ENCODE measurements around the gene TRAPPC12. TPM values are rescaled to one million over a fixed set of nuclear protein-coding genes. Genes with fewer than 3 reads are reported as not detected.

Gene TRAPPC12
- total and polyA plus RNA-seq, 3 experiments from 2014 or later, result 37.1 to 76.5 (median 74.1) TPM

- Histone ChIP-seq H3K4me3 (ENCODE audit: low read length) (no peak overlapping the region), H3K4me1 (ENCODE audit: insufficient read depth, low read length) (no peaks in the 10 kb centered on the region), H3K36me3 (ENCODE audit: insufficient read depth, low read length) (peaks cover 31% of the 10 kb centered on the region), H3K27me3 (ENCODE audit: insufficient read depth, low read length, poor library complexity, severe bottlenecking) (no peaks in the 10 kb centered on the region), H3K9me3 (ENCODE audit: low read length) (no peaks in the 10 kb centered on the region), H3K27ac (ENCODE audit: low read depth, low read length) (no peak overlapping the region)
- Mint-ChIP-seq H3K27ac (no peak overlapping the region), H3K4me3 (no peak overlapping the region), H3K9me3 (no peaks in the 10 kb centered on the region), H3K4me1 (no peaks in the 10 kb centered on the region), H3K27me3 (peaks cover 0 to 2% of the 10 kb centered on the region in 2 donors), H3K36me3 (peaks cover 4 to 92% (median 24%) of the 10 kb centered on the region in 3 donors)
- CTCF ChIA-PET, result no interaction called here
- POLR2A ChIA-PET, result no interaction called here
- DNase-seq, result no peak
These were observed 91.6 kb downstream of the TRAPPC12 start for GRCh38 chr2:3470856-3471737.

DNA sequence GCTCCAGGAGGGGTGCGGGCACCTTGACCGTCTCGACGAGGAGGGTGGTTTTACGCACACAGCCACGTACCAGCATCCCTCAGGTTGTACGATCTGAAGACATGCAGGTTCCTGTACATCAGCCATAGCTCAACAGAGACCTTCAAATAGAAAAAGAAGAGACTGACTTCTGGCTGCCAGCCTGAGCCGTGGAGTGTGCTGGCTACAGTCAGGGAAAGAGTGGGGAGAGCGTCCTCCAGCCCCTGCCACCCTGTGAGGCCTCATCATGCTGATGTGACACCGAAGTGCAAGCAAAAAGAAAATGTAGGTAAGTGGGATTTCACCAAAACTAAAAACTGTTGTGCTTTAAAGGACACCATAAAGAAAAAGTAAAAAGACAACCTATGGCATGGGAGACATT is 92.8 kb downstream of the TRAPPC12 start:
- H3K36me3 ChIP-seq (ENCODE audit: insufficient read depth, low read length), result peaks cover 21% of the 10 kb centered on the region
- H3K36me3 Mint-ChIP-seq, result peaks cover 4 to 90% (median 24%) of the 10 kb centered on the region in 3 donors
- peaks cover 0 to 2% of the 10 kb centered on the region in 2 donors for H3K27me3 Mint-ChIP-seq
- H3K4me3 ChIP-seq (ENCODE audit: low read length), result no peak overlapping the region
- POLR2A ChIA-PET, result no interaction called here
- H3K9me3 Mint-ChIP-seq, result no peaks in the 10 kb centered on the region
- H3K27ac Mint-ChIP-seq, result peak overlapping the region in 3 of 8 donors; percentile 2 to 82 (median 14)
- no peak for DNase-seq
- no peaks in the 10 kb centered on the region for H3K4me1 Mint-ChIP-seq
- H3K27ac ChIP-seq (ENCODE audit: low read depth, low read length), result no peak overlapping the region
- H3K4me3 Mint-ChIP-seq, result no peak overlapping the region
- CTCF ChIA-PET, result no interaction called here
- no peaks in the 10 kb centered on the region for H3K4me1 ChIP-seq (ENCODE audit: insufficient read depth, low read length)
- H3K9me3 ChIP-seq (ENCODE audit: low read length), result no peaks in the 10 kb centered on the region
- no peaks in the 10 kb centered on the region for H3K27me3 ChIP-seq (ENCODE audit: insufficient read depth, low read length, poor library complexity, severe bottlenecking)

GRCh38 chr2:3472966-3473365 is 93.5 kb downstream of the TRAPPC12 start:
- H3K27me3 Mint-ChIP-seq, result peaks cover 0 to 2% of the 10 kb centered on the region in 2 donors
- H3K4me3 Mint-ChIP-seq, result no peak overlapping the region
- no peak for DNase-seq
- Histone ChIP-seq H3K27me3 (ENCODE audit: insufficient read depth, low read length, poor library complexity, severe bottlenecking) (no peaks in the 10 kb centered on the region), H3K9me3 (ENCODE audit: low read length) (no peaks in the 10 kb centered on the region), H3K36me3 (ENCODE audit: insufficient read depth, low read length) (peaks cover 15% of the 10 kb centered on the region), H3K27ac (ENCODE audit: low read depth, low read length) (no peak overlapping the region), H3K4me1 (ENCODE audit: insufficient read depth, low read length) (no peaks in the 10 kb centered on the region), H3K4me3 (ENCODE audit: low read length) (no peak overlapping the region)
- ChIA-PET POLR2A (no interaction called here), CTCF (interaction anchor here (1.3 kb wide), 1 partner anchor 11 kb away, joined by 4 read pairs; no protein-coding TSS in a partner anchor)
- no peaks in the 10 kb centered on the region for H3K4me1 Mint-ChIP-seq
- peaks cover 4 to 90% (median 25%) of the 10 kb centered on the region in 3 donors for H3K36me3 Mint-ChIP-seq
- H3K9me3 Mint-ChIP-seq, result no peaks in the 10 kb centered on the region
- peak overlapping the region in 5 of 8 donors; percentile 10 to 83 (median 58) for H3K27ac Mint-ChIP-seq

GRCh38 chr2:3475771-3476170 is 96.3 kb downstream of the TRAPPC12 start:
- peak in 1 of 5 donors; percentile 40 for DNase-seq
- no peaks in the 10 kb centered on the region for H3K27me3 ChIP-seq (ENCODE audit: insufficient read depth, low read length, poor library complexity, severe bottlenecking)
- peaks cover 0 to 86% (median 13%) of the 10 kb centered on the region in 3 donors for H3K36me3 Mint-ChIP-seq
- H3K27me3 Mint-ChIP-seq, result no peaks in the 10 kb centered on the region
- peaks cover 9% of the 10 kb centered on the region for H3K36me3 ChIP-seq (ENCODE audit: insufficient read depth, low read length)
- CTCF ChIA-PET, result no interaction called here
- no peaks in the 10 kb centered on the region for H3K4me1 ChIP-seq (ENCODE audit: insufficient read depth, low read length)
- no peak overlapping the region for H3K4me3 ChIP-seq (ENCODE audit: low read length)
- H3K27ac ChIP-seq (ENCODE audit: low read depth, low read length), result no peak overlapping the region
- POLR2A ChIA-PET, result no interaction called here
- H3K4me1 Mint-ChIP-seq, result peaks cover 0 to 5% (median 2%) of the 10 kb centered on the region in 3 donors
- H3K27ac Mint-ChIP-seq, result peak overlapping the region in 2 of 8 donors; percentile 23 to 74
- no peak overlapping the region for H3K4me3 Mint-ChIP-seq
- H3K9me3 Mint-ChIP-seq, result no peaks in the 10 kb centered on the region
- no peaks in the 10 kb centered on the region for H3K9me3 ChIP-seq (ENCODE audit: low read length)

DNA sequence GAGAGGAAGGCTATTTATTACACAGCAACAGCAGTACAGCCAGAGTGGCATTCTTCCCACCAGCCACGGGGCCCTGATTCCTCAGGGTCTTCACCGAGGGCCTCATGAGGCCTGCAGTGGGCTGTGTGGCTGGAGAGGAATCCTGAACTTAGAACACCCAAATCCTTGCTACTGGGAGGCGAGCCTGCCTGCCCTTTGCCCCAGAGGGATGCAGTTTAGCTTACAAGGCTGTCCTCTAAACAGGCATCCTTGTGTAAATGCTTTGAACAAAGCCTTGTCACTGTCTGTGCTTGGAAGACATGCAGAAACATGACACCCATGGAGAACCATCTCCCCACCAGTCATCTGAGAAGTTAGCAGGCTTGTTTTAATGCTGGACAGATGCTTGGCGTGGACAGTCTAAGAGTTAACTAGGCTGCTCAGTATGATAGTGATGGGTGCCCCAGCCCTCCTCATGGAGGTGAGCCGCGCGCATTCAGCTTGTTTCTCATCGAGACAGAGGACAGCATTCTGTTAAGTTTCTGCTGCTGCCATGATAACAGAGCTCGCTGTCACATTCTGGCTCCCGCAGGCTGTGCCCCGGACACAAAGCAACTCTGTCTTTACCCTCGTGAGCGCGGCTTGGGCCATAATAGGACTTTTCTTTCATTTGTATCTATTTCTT is 97.0 kb downstream of the TRAPPC12 start:
- H3K27ac ChIP-seq (ENCODE audit: low read depth, low read length), result no peak overlapping the region
- peaks cover 5% of the 10 kb centered on the region for H3K36me3 ChIP-seq (ENCODE audit: insufficient read depth, low read length)
- peaks cover 0 to 81% (median 12%) of the 10 kb centered on the region in 3 donors for H3K36me3 Mint-ChIP-seq
- no peaks in the 10 kb centered on the region for H3K27me3 ChIP-seq (ENCODE audit: insufficient read depth, low read length, poor library complexity, severe bottlenecking)
- peak in 1 of 5 donors; percentile 8 for DNase-seq
- H3K4me3 Mint-ChIP-seq, result no peak overlapping the region
- H3K9me3 Mint-ChIP-seq, result no peaks in the 10 kb centered on the region
- CTCF ChIA-PET, result interaction anchor here (0.8 kb wide), 1 partner anchor 52 kb away, joined by 3 read pairs; no protein-coding TSS in a partner anchor
- no peaks in the 10 kb centered on the region for H3K9me3 ChIP-seq (ENCODE audit: low read length)
- POLR2A ChIA-PET, result no interaction called here
- no peaks in the 10 kb centered on the region for H3K27me3 Mint-ChIP-seq
- peaks cover 0 to 5% (median 2%) of the 10 kb centered on the region in 3 donors for H3K4me1 Mint-ChIP-seq
- H3K27ac Mint-ChIP-seq, result no peak overlapping the region
- H3K4me1 ChIP-seq (ENCODE audit: insufficient read depth, low read length), result no peaks in the 10 kb centered on the region
- no peak overlapping the region for H3K4me3 ChIP-seq (ENCODE audit: low read length)

DNA sequence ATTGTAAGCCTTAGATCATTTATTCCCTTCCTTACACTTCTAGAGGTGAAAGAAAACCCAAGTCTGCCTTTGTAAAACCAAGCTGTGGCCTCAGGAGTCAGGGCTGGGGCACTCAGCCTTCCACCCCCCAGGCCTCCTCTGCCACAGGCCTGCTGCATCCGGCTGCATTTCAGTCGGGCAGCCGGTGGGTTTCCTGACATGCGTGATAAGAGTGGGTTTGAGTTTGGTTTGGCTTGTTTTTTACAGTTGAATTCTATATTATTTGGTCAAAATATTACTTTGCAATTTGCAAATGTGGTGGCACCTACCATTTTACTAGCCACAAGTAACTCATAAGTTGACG is 97.5 kb downstream of the TRAPPC12 start:
- POLR2A ChIA-PET, result no interaction called here
- Mint-ChIP-seq H3K9me3 (no peaks in the 10 kb centered on the region), H3K36me3 (peaks cover 0 to 77% (median 12%) of the 10 kb centered on the region in 3 donors), H3K4me3 (no peak overlapping the region), H3K27ac (no peak overlapping the region), H3K27me3 (no peaks in the 10 kb centered on the region), H3K4me1 (peaks cover 0 to 5% (median 2%) of the 10 kb centered on the region in 3 donors)
- H3K27ac ChIP-seq (ENCODE audit: low read depth, low read length), result no peak overlapping the region
- no peaks in the 10 kb centered on the region for H3K9me3 ChIP-seq (ENCODE audit: low read length)
- CTCF ChIA-PET, result interaction anchor here (0.8 kb wide), 1 partner anchor 53 kb away, joined by 3 read pairs; no protein-coding TSS in a partner anchor
- no peaks in the 10 kb centered on the region for H3K4me1 ChIP-seq (ENCODE audit: insufficient read depth, low read length)
- no peak for DNase-seq
- no peaks in the 10 kb centered on the region for H3K27me3 ChIP-seq (ENCODE audit: insufficient read depth, low read length, poor library complexity, severe bottlenecking)
- H3K36me3 ChIP-seq (ENCODE audit: insufficient read depth, low read length), result peaks cover 4% of the 10 kb centered on the region
- H3K4me3 ChIP-seq (ENCODE audit: low read length), result no peak overlapping the region

- no peaks in the 10 kb centered on the region for H3K36me3 ChIP-seq (ENCODE audit: insufficient read depth, low read length)
- no peak overlapping the region for H3K4me3 ChIP-seq (ENCODE audit: low read length)
- Mint-ChIP-seq H3K27ac (no peak overlapping the region), H3K9me3 (no peaks in the 10 kb centered on the region), H3K4me3 (no peak overlapping the region), H3K4me1 (peaks cover 0 to 5% (median 2%) of the 10 kb centered on the region in 3 donors), H3K36me3 (peaks cover 0 to 65% (median 11%) of the 10 kb centered on the region in 3 donors), H3K27me3 (no peaks in the 10 kb centered on the region)
- no peaks in the 10 kb centered on the region for H3K27me3 ChIP-seq (ENCODE audit: insufficient read depth, low read length, poor library complexity, severe bottlenecking)
- ChIA-PET POLR2A (no interaction called here), CTCF (no interaction called here)
- peak in 1 of 5 donors; percentile 34 for DNase-seq
- H3K4me1 ChIP-seq (ENCODE audit: insufficient read depth, low read length), result no peaks in the 10 kb centered on the region
- no peak overlapping the region for H3K27ac ChIP-seq (ENCODE audit: low read depth, low read length)
- H3K9me3 ChIP-seq (ENCODE audit: low read length), result no peaks in the 10 kb centered on the region
These were observed 99.4 kb downstream of the TRAPPC12 start for GRCh38 chr2:3478846-3479385.
